ENCODE results near the gene ATG16L1.

Gene ATG16L1

GRCh38 chr2:233295891-233296290 lies 44.4 kb downstream of the ATG16L1 start:
- no peak for DNase-seq (ENCODE audit: low read depth)

- DNase-seq (ENCODE audit: low read depth) = no peak
Observed at GRCh38 chr2:233297076-233297475, 45.6 kb downstream of the ATG16L1 start.

GRCh38 chr2:233300401-233300800 lies 48.9 kb downstream of the ATG16L1 start:
- no peak for DNase-seq (ENCODE audit: low read depth)

GRCh38 chr2:233301248-233301647 lies 49.8 kb downstream of the ATG16L1 start:
- DNase-seq (ENCODE audit: low read depth) = no peak

GRCh38 chr2:233301811-233302210 lies 50.3 kb downstream of the ATG16L1 start:
- no peak for DNase-seq (ENCODE audit: low read depth)

- no peak for DNase-seq (ENCODE audit: low read depth)
Observed at GRCh38 chr2:233303252-233303651, 51.8 kb downstream of the ATG16L1 start.

- DNase-seq (ENCODE audit: low read depth) = no peak
Observed at GRCh38 chr2:233307565-233307964, 56.1 kb downstream of the ATG16L1 start, which contains the start of gene SAG. TSS of gene SAG (plus strand) at chr2:233307816. CDS start at chr2:233309190, 1,374 bp downstream.

- DNase-seq (ENCODE audit: low read depth) = no peak
Observed at GRCh38 chr2:233311241-233311926, 59.9 kb downstream of the ATG16L1 start.

- DNase-seq (ENCODE audit: low read depth) = no peak
Observed at GRCh38 chr2:233312874-233313273, 61.4 kb downstream of the ATG16L1 start.

- DNase-seq (ENCODE audit: low read depth) = no peak
Observed at GRCh38 chr2:233314180-233314925, 62.9 kb downstream of the ATG16L1 start.

- DNase-seq (ENCODE audit: low read depth) = no peak
Observed at GRCh38 chr2:233317196-233317943, 65.9 kb downstream of the ATG16L1 start.

- no peak for DNase-seq (ENCODE audit: low read depth)
Observed at GRCh38 chr2:233319256-233319655, 67.8 kb downstream of the ATG16L1 start.

- no peak for DNase-seq (ENCODE audit: low read depth)
Observed at GRCh38 chr2:233320470-233320869, 69.0 kb downstream of the ATG16L1 start.

- DNase-seq (ENCODE audit: low read depth) = no peak
Observed at GRCh38 chr2:233321166-233321565, 69.7 kb downstream of the ATG16L1 start.

GRCh38 chr2:233323851-233324250 lies 72.4 kb downstream of the ATG16L1 start:
- no peak for DNase-seq (ENCODE audit: low read depth)

- no peak for DNase-seq (ENCODE audit: low read depth)
Observed at GRCh38 chr2:233325256-233325655, 73.8 kb downstream of the ATG16L1 start.

- no peak for DNase-seq (ENCODE audit: low read depth)
Observed at GRCh38 chr2:233325814-233326213, 74.3 kb downstream of the ATG16L1 start.

- DNase-seq (ENCODE audit: low read depth) = no peak
Observed at GRCh38 chr2:233326500-233326899, 75.0 kb downstream of the ATG16L1 start.

GRCh38 chr2:233328922-233329321 lies 77.4 kb downstream of the ATG16L1 start:
- no peak for DNase-seq (ENCODE audit: low read depth)

GRCh38 chr2:233329489-233330135 lies 78.1 kb downstream of the ATG16L1 start:
- DNase-seq (ENCODE audit: low read depth) = no peak

GRCh38 chr2:233331536-233331935 lies 80.1 kb downstream of the ATG16L1 start:
- no peak for DNase-seq (ENCODE audit: low read depth)

GRCh38 chr2:233332125-233332524 lies 80.7 kb downstream of the ATG16L1 start:
- no peak for DNase-seq (ENCODE audit: low read depth)
